Lower leg skin (tissue), 3 donors: ENCODE results near the gene PPP3R1.

Experiments used
- POLR2A ChIP-seq, 2 donors: fragments of 450-650 bp; IDR thresholded peaks; one replicate each; pipeline ENCODE4 v1.6.1; 2016 to 2017; ENCODE audit warnings: antibody characterized with exemption in 2 of 2, mild to moderate bottlenecking in 1 of 2, moderate library complexity in 1 of 2
- TF ChIP-seq, protein P1 (sequence below), 3 donors: fragments of 450-650 bp; IDR thresholded peaks; one replicate each; pipeline ENCODE4 v1.5.1; 2016; ENCODE audit warnings: antibody characterized with exemption in 3 of 3, mild to moderate bottlenecking in 3 of 3, moderate library complexity in 2 of 3

DNA sequence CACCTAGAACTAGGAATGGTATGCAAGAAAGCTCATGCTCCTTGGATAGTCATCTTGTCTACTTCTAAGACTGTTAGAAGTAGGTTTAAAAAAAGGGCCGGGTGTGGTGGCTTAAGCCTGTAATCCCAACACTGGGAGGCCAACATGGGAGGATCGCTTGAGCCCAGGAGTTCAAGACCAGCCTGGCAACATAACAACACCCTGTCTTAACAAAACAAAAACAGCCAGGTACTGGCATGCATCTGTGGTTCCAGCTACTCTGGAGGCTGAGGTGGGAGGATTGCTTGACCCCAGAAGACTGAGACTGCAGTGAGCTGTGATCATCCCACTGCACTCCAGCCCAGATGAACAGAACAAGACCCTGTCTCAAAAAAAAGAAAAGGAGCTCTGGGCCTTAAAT is 74.8 kb downstream of the PPP3R1 start:
- TF ChIP-seq, protein P1, sequence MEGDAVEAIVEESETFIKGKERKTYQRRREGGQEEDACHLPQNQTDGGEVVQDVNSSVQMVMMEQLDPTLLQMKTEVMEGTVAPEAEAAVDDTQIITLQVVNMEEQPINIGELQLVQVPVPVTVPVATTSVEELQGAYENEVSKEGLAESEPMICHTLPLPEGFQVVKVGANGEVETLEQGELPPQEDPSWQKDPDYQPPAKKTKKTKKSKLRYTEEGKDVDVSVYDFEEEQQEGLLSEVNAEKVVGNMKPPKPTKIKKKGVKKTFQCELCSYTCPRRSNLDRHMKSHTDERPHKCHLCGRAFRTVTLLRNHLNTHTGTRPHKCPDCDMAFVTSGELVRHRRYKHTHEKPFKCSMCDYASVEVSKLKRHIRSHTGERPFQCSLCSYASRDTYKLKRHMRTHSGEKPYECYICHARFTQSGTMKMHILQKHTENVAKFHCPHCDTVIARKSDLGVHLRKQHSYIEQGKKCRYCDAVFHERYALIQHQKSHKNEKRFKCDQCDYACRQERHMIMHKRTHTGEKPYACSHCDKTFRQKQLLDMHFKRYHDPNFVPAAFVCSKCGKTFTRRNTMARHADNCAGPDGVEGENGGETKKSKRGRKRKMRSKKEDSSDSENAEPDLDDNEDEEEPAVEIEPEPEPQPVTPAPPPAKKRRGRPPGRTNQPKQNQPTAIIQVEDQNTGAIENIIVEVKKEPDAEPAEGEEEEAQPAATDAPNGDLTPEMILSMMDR (IDR thresholded peaks at IDR 0.05) = no peak
- TF ChIP-seq POLR2A (IDR thresholded peaks at IDR 0.05) = no peak
